Left renal pelvis (tissue), 4 donors: ENCODE measurements around the gene TYSND1. TPM values are rescaled to one million over a fixed set of nuclear protein-coding genes. Genes with fewer than 3 reads are reported as not detected.
"Not testable (repeated sequence)": the region's sequence is repeated elsewhere in the genome, so short reads cannot be mapped to it uniquely, and the experiment has no call there.

Source experiments
- DNase-seq, 4 donors: peaks; one replicate each; pipeline ENCODE4 v3.0.0-alpha.2; 2013; ENCODE audit warnings: low read depth in 4 of 4, low spot score in 3 of 4
- polyA plus RNA-seq, 4 donors: library from polyadenylated mRNA; unstranded; fragments of 120-200 nt; gene quantifications; one replicate each; pipeline ENCODE4 v1.2.1, GENCODE V29; 2013; ENCODE audit not compliant: insufficient read length in 4 of 4

TYSND1 gene
- polyA plus RNA-seq, 4 donors = 5.1 to 16.1 (median 10.8) TPM

DNA sequence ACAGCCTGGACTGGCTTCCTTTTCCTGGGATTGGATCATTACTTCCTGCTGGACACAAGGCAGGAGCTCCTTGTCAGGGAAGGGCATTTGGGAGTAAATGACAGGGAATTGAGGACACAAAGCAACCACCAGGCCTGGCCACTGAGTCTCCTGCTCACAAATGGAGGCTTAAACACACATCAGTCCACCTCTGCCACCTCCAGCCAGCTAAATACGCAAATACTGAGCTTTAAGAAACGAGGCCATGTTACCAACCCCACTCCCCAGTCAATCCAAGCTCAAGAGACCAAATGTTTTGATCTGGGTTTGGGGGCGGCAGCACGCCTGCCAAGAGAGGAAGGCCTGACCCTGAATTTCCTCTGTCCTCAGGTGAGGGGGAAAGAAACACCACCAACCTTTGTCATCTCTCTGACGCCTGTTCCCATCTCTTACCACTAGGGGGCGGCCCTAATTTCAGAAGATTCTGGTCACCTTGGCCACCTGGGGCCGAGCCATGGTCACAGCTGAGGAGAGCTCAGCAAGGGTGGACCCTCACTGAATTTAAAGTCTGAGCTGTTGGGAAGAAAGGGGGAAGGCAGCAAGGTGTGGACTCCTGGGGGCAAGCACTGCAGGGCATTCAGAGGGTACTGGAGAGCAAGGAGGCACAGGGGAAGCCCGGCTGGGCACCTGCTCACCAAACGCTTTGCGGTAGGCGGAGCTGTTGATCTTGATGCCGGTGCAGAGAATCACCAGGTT is 30.4 kb downstream of the TYSND1 start:
- DNase-seq = no peak

GRCh38 chr10:70114902-70115301 is 31.6 kb downstream of the TYSND1 start:
- no peak for DNase-seq

DNA sequence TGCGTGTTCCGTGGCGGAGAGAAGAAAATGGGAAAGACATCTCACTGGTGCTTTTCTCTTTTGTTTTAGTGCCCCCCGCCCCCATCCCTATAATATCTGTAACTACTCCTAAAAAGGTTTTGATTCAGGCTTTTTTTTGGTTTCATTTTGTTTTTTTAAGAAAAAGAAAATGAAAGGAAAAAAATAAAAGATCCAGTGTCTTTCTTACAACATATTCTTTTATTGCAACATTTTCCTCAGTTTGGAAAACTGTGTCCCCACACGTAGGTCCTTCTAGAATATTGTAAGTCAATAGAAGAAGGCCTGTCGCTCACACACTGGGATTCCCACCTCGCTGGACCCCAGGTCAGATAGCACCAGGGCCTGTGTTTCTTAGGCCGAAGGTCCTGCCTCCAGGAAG is 34.4 kb downstream of the TYSND1 start:
- DNase-seq = no peak

DNA sequence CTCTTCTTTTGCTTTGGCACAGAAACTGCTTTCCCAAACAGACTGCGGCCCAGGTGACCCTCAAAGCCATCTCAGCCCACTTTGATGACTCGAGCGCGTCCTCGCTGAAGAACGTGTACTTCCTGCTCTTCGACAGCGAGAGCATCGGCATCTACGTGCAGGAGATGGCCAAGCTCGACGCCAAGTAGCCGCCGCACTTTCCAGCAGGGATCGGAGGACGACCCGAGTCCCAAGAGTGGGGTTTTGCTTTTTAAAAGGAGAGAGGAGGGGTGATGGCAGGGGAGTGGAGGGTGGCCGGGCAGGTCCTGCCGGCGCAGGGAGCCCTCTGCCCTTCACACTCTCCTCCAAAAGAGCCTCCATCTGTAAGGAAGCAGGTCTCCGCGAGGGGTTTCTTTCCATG is 35.0 kb downstream of the TYSND1 start:
- DNase-seq = no peak

DNA sequence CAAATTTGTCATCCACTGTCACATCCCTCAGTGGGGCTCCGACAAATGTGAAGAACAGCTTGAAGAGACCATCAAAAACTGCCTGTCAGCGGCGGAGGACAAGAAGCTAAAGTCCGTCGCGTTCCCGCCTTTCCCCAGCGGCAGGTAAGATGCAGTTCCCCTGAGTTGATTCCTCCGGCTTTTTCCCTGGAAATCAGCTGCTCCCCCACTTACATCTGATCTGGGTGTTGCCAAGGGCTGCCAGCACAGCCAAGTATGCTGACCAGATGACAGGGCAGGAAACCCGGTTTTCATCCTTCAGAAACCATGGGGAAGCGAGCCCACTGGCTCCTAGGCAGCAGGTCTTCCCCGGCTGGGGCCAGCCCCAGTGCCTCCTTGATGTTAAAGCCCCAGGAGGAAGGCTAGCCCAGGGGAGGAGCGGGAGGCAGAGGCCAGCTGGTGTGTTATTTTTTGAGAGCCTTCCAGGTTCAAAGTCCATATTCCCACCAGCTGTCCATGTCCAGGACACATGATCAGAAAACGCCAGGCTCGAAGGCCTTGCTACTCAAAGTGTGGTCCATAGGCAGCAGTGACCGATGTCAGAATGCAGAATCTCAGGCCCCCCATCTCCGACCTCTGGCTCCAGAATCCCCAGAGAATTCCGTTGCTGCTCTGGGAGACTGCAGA is 37.3 kb downstream of the TYSND1 start:
- no peak for DNase-seq

DNA sequence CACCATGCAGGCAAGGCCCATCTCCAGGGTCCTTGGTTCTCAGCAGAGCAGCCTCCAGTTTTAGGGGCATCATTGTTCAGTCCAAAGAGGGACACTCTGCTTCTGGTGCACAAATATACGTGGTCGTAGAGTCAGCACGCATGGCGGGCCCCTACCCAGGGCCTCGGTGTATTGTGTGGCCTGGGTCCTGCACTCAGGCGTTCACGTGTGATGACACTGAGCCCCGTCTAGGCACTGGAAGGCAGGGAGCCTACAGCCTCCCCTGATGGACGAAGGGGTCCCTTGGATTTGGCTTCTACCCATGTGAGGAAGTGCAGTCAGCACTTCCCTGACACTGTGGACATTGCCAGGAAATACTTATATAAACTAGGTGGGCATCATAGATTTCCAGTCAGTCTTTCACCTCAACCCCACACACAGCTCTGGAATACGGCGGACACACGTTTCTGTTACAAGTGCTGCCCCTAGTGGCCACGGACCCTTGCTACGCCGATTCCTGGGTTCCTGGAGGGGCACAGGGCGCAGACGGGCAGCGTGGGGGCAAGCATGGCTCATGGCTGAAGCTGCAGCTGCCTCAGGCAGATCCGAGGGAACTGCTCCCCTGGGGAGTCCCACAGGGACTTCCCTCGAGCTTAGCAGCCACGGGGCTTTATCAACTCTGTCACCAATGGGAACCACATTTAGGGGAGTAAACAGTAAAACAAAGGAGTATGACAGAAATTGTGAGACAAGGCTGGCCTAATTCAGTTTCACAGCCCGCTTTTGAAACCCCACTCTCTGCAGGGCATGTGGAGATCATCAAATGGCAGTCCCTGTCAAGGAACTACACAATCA is 39.3 kb downstream of the TYSND1 start:
- no peak for DNase-seq

GRCh38 chr10:70101668-70102067 is 44.8 kb downstream of the TYSND1 start:
- DNase-seq = no peak

DNA sequence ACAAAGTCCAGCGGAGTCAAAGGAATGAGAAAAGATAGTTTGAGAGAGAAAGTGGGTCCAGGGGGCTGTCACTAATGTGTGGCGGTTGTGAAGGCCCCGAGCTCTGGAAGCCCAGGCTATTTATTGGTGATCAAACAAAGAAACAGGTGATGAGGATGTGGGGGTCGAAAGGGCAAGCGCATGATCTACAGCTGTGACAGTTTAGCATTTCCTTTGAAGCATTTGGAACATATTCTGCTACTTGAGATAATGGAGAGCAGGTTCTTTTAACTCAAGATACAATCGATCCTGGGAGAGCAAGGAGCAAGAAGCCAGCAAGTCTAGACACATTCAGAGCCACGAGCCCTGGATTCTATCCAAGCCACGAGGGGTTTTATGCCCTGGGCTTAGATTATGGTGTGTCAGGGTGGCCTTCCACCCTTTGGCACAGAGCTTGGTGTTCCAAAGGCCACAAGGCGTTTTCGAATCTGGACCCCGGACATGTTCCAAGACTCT is 45.4 kb downstream of the TYSND1 start:
- not testable (repeated sequence) for DNase-seq

GRCh38 chr10:70098271-70098670 is 48.2 kb downstream of the TYSND1 start:
- no peak for DNase-seq

- no peak for DNase-seq
Observed at GRCh38 chr10:70097459-70097858, 49.0 kb downstream of the TYSND1 start.

- DNase-seq = no peak
Observed at GRCh38 chr10:70096705-70097420, 49.6 kb downstream of the TYSND1 start.

- no peak for DNase-seq
Observed at GRCh38 chr10:70096016-70096704, 50.3 kb downstream of the TYSND1 start.

DNA sequence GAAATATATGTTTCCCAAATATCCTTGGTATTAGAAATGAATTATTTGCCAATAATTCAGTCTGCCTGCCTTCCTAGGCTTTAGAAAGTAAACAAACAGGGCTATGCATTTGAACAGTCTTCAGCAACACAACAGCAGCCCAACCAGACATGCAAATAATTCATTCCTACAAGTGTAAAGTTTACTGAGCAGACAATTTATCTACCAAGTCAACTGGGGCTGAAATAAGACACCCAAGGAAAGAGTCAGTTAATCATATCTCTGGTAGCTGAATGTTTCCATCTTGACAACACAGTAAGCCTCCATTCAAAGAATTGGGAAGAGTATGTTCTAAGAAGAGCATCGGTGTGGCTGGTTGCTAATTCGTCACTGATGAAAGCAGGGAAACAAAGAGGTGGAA is 52.2 kb downstream of the TYSND1 start:
- no peak for DNase-seq

- no peak for DNase-seq
Observed at GRCh38 chr10:70093335-70093944, 53.1 kb downstream of the TYSND1 start.

- no peak for DNase-seq
Observed at GRCh38 chr10:70092389-70092718, 54.1 kb downstream of the TYSND1 start.

DNA sequence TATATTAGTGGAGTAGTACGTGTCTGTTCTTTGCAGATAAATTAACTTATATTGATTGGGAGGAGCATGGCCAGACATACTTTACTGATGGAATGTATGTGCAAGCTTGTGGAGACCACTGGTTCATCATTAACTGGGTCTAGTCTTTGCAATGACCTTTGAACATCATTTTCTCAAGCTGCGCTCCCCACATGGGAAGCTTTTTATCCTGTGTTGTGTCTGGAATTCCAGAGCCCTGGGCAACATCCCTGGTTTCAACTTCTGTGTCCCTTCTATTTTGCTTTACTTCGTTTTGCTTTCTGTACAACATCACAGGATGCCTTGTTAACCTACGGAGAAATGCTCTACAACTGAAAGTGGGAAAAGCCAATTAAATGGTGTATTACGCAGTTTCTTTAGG is 55.5 kb downstream of the TYSND1 start:
- DNase-seq = no peak

- no peak for DNase-seq
Observed at GRCh38 chr10:70090013-70090412, 56.5 kb downstream of the TYSND1 start.

- DNase-seq = no peak
Observed at GRCh38 chr10:70088308-70088698, 58.2 kb downstream of the TYSND1 start.
